ENCODE measurements around the gene MTFMT.
"Not testable (repeated sequence)": the region's sequence is repeated elsewhere in the genome, so short reads cannot be mapped to it uniquely, and the experiment has no call there.

The MTFMT gene

GRCh38 chr15:65059931-65060596 is 30.6 kb upstream of the MTFMT start:
- no peak for DNase-seq

GRCh38 chr15:65059369-65059750 is 29.9 kb upstream of the MTFMT start:
- no peak for DNase-seq

- no peak for DNase-seq
These were observed 29.2 kb upstream of the MTFMT start for GRCh38 chr15:65058394-65059368.

GRCh38 chr15:65057549-65057940 is 28.1 kb upstream of the MTFMT start:
- DNase-seq, result no peak

GRCh38 chr15:65056868-65057548 is 27.6 kb upstream of the MTFMT start:
- no peak for DNase-seq

GRCh38 chr15:65056106-65056505 is 26.7 kb upstream of the MTFMT start:
- no peak for DNase-seq

GRCh38 chr15:65055201-65055870 is 25.9 kb upstream of the MTFMT start:
- no peak for DNase-seq

- DNase-seq, result peak; percentile 15
These were observed 25.1 kb upstream of the MTFMT start for GRCh38 chr15:65054333-65055200.

GRCh38 chr15:65052956-65053355 is 23.5 kb upstream of the MTFMT start:
- DNase-seq, result no peak

GRCh38 chr15:65051266-65051665 is 21.8 kb upstream of the MTFMT start:
- no peak for DNase-seq

- DNase-seq, result no peak
These were observed 20.8 kb upstream of the MTFMT start for GRCh38 chr15:65050270-65050669.

GRCh38 chr15:65049418-65049840 is 20.0 kb upstream of the MTFMT start:
- peak; percentile 69 for DNase-seq

- no peak for DNase-seq
These were observed 18.8 kb upstream of the MTFMT start for GRCh38 chr15:65048241-65048640.

- DNase-seq, result no peak
These were observed 15.5 kb upstream of the MTFMT start, which contains the start of gene SLC51B for GRCh38 chr15:65044724-65045481. Gene SLC51B, plus strand, starts transcription at chr15:65045387. Its CDS starts 4,618 bp downstream, at chr15:65050005.

- not testable (repeated sequence) for DNase-seq
These were observed 14.8 kb upstream of the MTFMT start for GRCh38 chr15:65044218-65044617.

- no peak for DNase-seq
These were observed 13.4 kb upstream of the MTFMT start for GRCh38 chr15:65042776-65043327.

GRCh38 chr15:65041787-65042186 is 12.3 kb upstream of the MTFMT start:
- DNase-seq, result no peak

- DNase-seq, result no peak
These were observed 11.0 kb upstream of the MTFMT start for GRCh38 chr15:65040461-65040860.

GRCh38 chr15:65038836-65039235 is 9.4 kb upstream of the MTFMT start:
- no peak for DNase-seq

GRCh38 chr15:65038428-65038827 is 9.0 kb upstream of the MTFMT start:
- DNase-seq, result no peak

- no peak for DNase-seq
These were observed 7.9 kb upstream of the MTFMT start for GRCh38 chr15:65037309-65037708.
